ENCODE measurements around the gene GSN. TPM values are rescaled to one million over a fixed set of nuclear protein-coding genes. Genes with fewer than 3 reads are reported as not detected.

Gene GSN
- total and polyA plus RNA-seq, 2 of the 13 experiments (the other 11 are each of a cell fraction or from before 2014, with no cell fraction given), result 294 to 307 TPM

DNA sequence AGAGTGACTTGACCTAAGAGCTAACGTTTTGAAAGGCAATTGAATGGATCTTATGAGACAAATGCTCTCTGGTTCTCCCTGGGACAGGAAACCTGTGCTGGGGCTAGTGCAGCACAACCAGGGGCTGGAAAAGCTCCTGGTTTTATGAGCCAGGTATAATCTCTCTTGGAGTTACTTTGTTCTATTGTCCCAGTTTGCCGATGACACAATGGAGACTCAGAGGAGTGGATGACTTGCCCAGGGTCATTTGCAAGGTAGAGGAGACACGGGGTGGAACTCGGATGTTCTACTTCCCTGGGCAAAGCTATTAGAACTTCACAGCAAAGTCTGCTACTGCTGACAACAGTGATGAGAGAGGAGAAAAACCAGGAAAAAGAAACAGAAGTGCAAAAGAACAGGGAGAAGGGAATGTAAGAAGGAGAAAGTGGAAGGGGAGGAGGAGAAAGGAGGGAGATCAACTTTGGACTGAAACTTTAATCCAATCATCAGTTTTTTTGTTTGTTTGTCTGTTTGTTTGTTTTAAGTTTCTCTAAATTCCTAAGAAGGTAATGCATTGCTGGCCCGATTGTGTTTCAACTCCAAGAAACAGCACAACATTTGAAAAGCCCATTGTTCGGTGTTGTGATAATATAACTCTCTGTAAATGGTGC, 7.4 kb upstream of the GSN start:
- no peaks in the 10 kb centered on the region for H3K9me3 ChIP-seq (ENCODE audit: low read length)
- peak overlapping the region in 1 of 3 experiments; percentile 9; a peak in 1 of 6 replicates for H3K4me3 ChIP-seq (replicated peaks in 1 of 3; ENCODE audit: insufficient read depth in 1 of 3, low read depth in 2 of 3, low read length in 3 of 3)
- ATAC-seq (no peak), FAIRE-seq (no peak), DNase-seq (ENCODE audit: low spot score) (no peak)
- WGBS (ENCODE audit: low lambda C conversion rate), result 8% methylated on average over 6 of the region's 6 CpGs
- H3K27ac ChIP-seq (ENCODE audit: extremely low read length, insufficient read depth, low read length), result no peak overlapping the region
- no peaks in the 10 kb centered on the region for H4K20me1 ChIP-seq (ENCODE audit: insufficient read depth, low read length)
- peaks cover 17% of the 10 kb centered on the region for H3K4me1 ChIP-seq (ENCODE audit: insufficient read depth, low read length)
- no peak overlapping the region for H2AFZ ChIP-seq (ENCODE audit: low read length)
- ChIA-PET POLR2A (no interaction called here), CTCF (ENCODE audit: low intra/inter-chr PET ratio, low total read pairs) (no interaction called here)
- BruUV-seq (replicated peaks), result no TSS peak
- no peaks in the 10 kb centered on the region for H3K79me2 ChIP-seq (ENCODE audit: insufficient read depth, low read length)
- H3K4me2 ChIP-seq (ENCODE audit: low read depth, low read length), result peak overlapping the region; percentile 54
- no peak overlapping the region for H3K9ac ChIP-seq (ENCODE audit: insufficient read depth, low read depth, low read length)
- in situ Hi-C loops (cut with HindIII; ENCODE audit: extremely low pct_ligation_motif_present, low pct_unique_long_range_greater_than_20kb), result no loop called here
- H3K36me3 ChIP-seq (replicated peaks in 1 of 2; ENCODE audit: control insufficient read depth in 1 of 2, insufficient read depth in 2 of 2, low read length in 2 of 2), result no peaks in the 10 kb centered on the region
- intact Hi-C loops (cut with micrococcal nuclease; ENCODE audit: unreplicated experiment), result no loop called here
- TF ChIP-seq LCORL (IDR thresholded peaks at IDR 0.05), result no peak
- TF ChIP-seq LCORL (CRISPR knock-in tag; IDR thresholded peaks at IDR 0.05), result no peak
- TF ChIP-seq, protein P1, sequence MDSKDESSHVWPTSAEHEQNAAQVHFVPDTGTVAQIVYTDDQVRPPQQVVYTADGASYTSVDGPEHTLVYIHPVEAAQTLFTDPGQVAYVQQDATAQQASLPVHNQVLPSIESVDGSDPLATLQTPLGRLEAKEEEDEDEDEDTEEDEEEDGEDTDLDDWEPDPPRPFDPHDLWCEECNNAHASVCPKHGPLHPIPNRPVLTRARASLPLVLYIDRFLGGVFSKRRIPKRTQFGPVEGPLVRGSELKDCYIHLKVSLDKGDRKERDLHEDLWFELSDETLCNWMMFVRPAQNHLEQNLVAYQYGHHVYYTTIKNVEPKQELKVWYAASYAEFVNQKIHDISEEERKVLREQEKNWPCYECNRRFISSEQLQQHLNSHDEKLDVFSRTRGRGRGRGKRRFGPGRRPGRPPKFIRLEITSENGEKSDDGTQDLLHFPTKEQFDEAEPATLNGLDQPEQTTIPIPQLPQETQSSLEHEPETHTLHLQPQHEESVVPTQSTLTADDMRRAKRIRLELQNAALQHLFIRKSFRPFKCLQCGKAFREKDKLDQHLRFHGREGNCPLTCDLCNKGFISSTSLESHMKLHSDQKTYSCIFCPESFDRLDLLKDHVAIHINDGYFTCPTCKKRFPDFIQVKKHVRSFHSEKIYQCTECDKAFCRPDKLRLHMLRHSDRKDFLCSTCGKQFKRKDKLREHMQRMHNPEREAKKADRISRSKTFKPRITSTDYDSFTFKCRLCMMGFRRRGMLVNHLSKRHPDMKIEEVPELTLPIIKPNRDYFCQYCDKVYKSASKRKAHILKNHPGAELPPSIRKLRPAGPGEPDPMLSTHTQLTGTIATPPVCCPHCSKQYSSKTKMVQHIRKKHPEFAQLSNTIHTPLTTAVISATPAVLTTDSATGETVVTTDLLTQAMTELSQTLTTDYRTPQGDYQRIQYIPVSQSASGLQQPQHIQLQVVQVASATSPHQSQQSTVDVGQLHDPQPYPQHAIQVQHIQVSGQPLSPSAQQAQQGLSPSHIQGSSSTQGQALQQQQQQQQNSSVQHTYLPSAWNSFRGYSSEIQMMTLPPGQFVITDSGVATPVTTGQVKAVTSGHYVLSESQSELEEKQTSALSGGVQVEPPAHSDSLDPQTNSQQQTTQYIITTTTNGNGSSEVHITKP (CRISPR knock-in tag; IDR thresholded peaks at IDR 0.05; ENCODE audit: low read depth), result peak; percentile 26; the same call in 1 of the 2 replicates
- H3K27me3 ChIP-seq (ENCODE audit: control insufficient read depth in 1 of 2, insufficient read depth in 2 of 2, low read length in 2 of 2), result peaks cover 0 to 4% of the 10 kb centered on the region in 2 experiments; a peak in 1 of 5 replicates

DNA sequence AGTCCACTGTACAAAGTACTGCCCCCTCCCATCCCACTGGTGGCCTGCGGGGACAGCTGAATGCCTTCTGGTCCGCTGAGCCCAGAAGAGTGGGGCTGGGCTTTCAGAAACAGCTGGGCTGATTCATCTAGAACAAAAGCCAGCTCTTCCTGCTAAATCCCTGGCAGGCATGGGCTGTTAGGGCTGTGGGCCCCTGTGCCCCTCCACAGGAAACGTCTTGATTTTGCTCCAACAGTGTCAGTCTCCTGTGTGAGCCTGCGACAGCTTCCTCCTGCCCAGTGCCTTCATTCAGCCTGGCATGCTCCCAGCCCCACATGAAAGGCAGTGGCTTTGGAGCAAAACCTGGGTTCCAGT, 6.9 kb upstream of the GSN start:
- H3K4me3 ChIP-seq (replicated peaks in 1 of 3; ENCODE audit: insufficient read depth in 1 of 3, low read depth in 2 of 3, low read length in 3 of 3), result peak overlapping the region in 1 of 3 experiments; percentile 9; a peak in 1 of 6 replicates
- H2AFZ ChIP-seq (ENCODE audit: low read length), result no peak overlapping the region
- ChIA-PET POLR2A (no interaction called here), CTCF (ENCODE audit: low intra/inter-chr PET ratio, low total read pairs) (no interaction called here)
- H3K27ac ChIP-seq (ENCODE audit: extremely low read length, insufficient read depth, low read length), result no peak overlapping the region
- intact Hi-C loops (cut with micrococcal nuclease; ENCODE audit: unreplicated experiment), result no loop called here
- FAIRE-seq (no peak), ATAC-seq (peak; percentile 90), DNase-seq (ENCODE audit: low spot score) (no peak)
- H3K79me2 ChIP-seq (ENCODE audit: insufficient read depth, low read length), result no peaks in the 10 kb centered on the region
- BruUV-seq (replicated peaks), result no TSS peak
- H3K4me2 ChIP-seq (ENCODE audit: low read depth, low read length), result peak overlapping the region; percentile 54
- peaks cover 0 to 6% of the 10 kb centered on the region in 2 experiments; a peak in 2 of 5 replicates for H3K27me3 ChIP-seq (ENCODE audit: control insufficient read depth in 1 of 2, insufficient read depth in 2 of 2, low read length in 2 of 2)
- in situ Hi-C loops (cut with HindIII; ENCODE audit: extremely low pct_ligation_motif_present, low pct_unique_long_range_greater_than_20kb), result no loop called here
- no peaks in the 10 kb centered on the region for H4K20me1 ChIP-seq (ENCODE audit: insufficient read depth, low read length)
- no peak overlapping the region for H3K9ac ChIP-seq (ENCODE audit: insufficient read depth, low read depth, low read length)
- H3K4me1 ChIP-seq (ENCODE audit: insufficient read depth, low read length), result peaks cover 17% of the 10 kb centered on the region
- no peaks in the 10 kb centered on the region for H3K36me3 ChIP-seq (replicated peaks in 1 of 2; ENCODE audit: control insufficient read depth in 1 of 2, insufficient read depth in 2 of 2, low read length in 2 of 2)
- 7% methylated on average over 2 of the region's 4 CpGs for WGBS (ENCODE audit: low lambda C conversion rate)
- H3K9me3 ChIP-seq (ENCODE audit: low read length), result no peaks in the 10 kb centered on the region
- TF ChIP-seq, protein P2, sequence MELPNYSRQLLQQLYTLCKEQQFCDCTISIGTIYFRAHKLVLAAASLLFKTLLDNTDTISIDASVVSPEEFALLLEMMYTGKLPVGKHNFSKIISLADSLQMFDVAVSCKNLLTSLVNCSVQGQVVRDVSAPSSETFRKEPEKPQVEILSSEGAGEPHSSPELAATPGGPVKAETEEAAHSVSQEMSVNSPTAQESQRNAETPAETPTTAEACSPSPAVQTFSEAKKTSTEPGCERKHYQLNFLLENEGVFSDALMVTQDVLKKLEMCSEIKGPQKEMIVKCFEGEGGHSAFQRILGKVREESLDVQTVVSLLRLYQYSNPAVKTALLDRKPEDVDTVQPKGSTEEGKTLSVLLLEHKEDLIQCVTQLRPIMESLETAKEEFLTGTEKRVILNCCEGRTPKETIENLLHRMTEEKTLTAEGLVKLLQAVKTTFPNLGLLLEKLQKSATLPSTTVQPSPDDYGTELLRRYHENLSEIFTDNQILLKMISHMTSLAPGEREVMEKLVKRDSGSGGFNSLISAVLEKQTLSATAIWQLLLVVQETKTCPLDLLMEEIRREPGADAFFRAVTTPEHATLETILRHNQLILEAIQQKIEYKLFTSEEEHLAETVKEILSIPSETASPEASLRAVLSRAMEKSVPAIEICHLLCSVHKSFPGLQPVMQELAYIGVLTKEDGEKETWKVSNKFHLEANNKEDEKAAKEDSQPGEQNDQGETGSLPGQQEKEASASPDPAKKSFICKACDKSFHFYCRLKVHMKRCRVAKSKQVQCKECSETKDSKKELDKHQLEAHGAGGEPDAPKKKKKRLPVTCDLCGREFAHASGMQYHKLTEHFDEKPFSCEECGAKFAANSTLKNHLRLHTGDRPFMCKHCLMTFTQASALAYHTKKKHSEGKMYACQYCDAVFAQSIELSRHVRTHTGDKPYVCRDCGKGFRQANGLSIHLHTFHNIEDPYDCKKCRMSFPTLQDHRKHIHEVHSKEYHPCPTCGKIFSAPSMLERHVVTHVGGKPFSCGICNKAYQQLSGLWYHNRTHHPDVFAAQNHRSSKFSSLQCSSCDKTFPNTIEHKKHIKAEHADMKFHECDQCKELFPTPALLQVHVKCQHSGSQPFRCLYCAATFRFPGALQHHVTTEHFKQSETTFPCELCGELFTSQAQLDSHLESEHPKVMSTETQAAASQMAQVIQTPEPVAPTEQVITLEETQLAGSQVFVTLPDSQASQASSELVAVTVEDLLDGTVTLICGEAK (IDR thresholded peaks at IDR 0.05), result no peak
- TF ChIP-seq, protein P2 (CRISPR knock-in tag; IDR thresholded peaks at IDR 0.05), result 0 out of 2 replicates have a peak, but pooled peaks have one; percentile 30

Data from HepG2 (cell line).